Stimulated activated CD4-positive, alpha-beta T cell treated with anti-CD3 and anti-CD28 coated beads, Interleukin-2, amount 100 ng/mL, for 24 hours (primary cell): ENCODE results near the gene FBLIM1.
"Not testable (repeated sequence)": the region's sequence is repeated elsewhere in the genome, so short reads cannot be mapped to it uniquely, and the experiment has no call there.

ENCODE experiments used
- DNase-seq, 2 donors: peaks; one replicate each; pipeline ENCODE4 v3.0.0-alpha.2; 2020

FBLIM1 gene

DNA sequence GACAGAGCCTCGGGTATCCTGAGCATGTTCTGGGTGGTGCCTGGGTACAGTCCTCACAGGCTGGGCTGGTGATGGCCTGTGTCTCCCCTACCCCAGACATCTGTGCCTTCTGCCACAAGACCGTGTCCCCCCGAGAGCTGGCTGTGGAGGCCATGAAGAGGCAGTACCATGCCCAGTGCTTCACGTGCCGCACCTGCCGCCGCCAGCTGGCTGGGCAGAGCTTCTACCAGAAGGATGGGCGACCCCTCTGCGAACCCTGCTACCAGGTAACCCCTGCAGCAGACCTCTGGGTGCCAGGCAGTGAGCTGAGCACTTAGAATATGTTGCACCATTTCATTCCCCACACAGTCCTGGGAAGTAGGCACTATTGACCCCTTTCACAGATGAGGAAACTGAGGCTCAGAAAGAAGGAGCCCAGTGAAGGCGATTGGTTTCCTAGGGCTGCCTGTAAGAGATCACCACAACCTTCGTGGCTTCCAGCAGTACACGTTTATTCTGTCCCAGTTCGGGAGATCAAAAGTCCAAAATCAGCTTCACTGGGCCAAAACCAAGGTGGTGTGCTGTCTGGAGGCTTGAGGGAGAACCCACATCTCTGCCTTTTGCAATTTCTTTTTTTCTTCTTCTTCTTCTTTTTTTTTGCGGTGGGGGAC lies 11.8 kb downstream of the FBLIM1 start:
- DNase-seq: no peak

DNA sequence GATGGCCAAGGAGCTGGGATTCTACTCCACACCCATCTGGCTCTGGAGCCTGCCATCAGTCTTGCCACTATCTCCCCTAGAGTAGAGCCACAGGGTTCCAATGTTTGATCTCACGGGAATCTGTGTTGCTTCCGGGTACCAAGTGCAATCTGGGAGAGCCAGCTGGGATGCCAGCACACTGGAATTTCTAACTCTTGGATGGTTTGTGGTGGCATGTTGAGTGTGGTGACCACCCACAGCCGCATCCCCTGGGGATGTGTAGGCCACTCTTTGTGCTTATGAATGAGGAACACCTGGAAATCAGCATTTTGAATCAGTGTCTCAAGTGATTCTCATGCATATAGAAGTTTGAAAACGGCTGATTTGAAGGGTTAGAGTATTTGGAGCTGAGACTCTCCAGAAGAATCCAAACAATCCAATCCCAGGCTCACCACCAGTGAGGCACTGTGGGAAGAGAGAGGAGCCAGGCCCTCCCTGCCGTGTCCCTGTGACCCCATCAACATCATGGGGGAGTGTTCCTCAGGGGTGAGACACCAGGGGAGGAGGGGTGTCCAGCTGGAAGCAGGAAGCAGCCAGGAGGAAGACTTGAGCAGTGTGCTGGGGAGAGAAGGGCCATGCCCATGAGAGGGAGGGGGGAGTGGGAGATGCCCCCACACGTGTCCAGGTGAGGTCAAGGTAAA lies 13.4 kb downstream of the FBLIM1 start:
- no peak for DNase-seq

DNA sequence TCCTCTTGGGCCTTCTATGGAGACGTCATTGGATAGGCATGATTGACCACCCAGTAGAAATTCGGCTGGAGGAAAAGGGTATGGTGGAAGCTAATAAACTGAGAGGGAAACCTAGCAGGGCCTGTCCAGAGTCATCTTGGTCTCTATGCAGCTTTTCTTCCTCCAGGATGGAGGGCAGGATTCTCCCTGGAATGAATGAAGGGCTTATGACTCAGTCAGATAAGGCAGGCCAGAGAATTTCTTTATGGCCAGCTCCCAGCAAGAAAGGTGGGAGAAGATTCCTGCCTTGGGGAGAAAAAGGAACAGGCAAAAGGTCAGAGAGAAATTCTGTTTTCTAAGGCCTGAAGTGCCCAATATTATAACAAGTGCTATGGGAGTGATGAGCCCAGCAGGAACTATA lies 17.1 kb downstream of the FBLIM1 start:
- no peak for DNase-seq

DNA sequence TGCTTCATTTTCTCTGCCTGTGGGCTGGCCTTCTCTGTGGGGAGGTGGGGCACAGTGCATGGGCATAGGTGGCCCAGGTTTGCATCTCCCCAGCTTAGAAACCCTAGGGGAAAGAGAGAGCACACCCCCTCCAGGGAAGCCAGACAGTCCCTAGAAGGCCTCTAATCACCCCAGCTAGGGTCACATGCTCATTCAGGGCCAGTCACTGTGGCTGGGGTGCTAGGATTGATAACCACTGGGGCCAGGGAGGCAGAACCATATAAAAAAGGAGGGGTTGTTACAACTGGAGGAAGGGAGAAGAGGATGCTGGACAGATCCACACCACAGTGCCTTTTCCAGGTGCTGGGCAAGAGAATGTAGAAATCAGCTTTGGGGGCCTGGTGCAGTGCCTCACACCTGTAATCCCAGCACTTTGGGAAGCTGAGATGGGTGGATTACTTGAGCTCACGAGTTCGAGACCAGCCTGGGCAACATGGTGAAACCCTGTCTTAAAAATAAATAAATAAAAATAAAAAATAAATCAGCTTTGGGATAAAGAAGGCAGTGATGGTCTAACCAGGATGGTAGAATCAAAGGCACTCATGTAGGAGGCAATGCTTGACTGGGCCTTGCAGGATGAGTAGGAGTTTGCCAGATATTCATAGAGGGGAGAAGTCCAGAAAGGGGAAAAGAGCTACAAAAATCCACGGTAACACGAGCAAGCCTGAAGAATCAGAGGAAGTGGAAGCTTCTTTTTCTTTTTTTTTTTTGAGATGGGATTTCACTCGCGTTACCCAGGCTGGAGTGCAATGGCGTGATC lies 19.5 kb downstream of the FBLIM1 start:
- no peak for DNase-seq

- DNase-seq: no peak
These were observed 27.1 kb downstream of the FBLIM1 start for GRCh38 chr1:15785683-15786082.

- no peak for DNase-seq
These were observed 28.0 kb downstream of the FBLIM1 start for GRCh38 chr1:15786581-15786980.

DNA sequence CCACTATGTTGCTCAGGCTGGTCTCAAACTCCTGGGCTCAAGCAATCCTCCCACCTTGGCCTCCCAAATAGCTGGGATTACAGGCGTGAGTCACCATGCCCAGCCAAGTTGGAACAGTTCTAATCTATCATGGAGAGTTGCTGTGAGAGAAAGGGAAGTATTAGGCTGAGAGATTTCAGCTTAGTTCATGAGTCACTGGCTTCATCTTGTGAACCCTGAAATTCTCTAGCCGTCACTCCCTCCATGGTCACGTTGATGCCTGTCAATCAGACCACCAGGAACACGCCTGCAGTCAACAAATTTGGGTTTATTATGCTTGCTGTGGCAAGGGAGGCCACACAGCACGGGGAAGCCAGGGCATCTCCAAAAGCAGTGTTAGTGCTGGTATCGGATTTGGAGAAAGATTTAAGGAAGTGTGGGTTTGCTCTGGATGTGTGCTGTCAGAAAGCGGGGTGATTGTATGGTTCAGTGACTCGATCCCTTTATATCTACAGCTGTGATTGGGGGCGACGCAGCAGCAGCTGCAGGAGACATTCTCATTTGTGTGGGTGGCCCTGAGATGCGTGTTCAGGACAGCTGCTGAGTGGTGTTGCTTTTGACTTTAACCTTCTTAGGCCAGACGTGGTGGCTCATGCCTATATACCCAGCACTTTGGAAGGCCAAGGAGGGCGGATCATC lies 30.2 kb downstream of the FBLIM1 start:
- DNase-seq: no peak

DNA sequence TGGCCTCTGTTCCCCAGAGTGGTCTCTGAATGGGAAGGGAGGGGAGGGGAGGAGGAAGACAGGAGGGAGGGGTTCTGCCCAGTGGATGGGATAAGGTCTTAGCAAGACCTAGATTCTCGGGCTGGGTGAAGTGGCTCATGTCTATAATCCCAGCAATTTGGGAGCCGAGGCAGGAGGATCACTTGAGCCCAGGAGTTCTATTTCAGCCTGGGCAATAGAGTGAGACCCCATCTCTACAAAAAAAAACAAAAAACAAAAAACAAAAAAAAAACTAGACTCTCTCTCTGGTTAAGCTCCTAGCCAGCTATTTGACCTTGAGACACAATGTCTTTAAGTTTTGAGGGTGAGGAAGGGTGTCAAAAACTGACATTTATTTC lies 37.5 kb downstream of the FBLIM1 start:
- DNase-seq: no peak

DNA sequence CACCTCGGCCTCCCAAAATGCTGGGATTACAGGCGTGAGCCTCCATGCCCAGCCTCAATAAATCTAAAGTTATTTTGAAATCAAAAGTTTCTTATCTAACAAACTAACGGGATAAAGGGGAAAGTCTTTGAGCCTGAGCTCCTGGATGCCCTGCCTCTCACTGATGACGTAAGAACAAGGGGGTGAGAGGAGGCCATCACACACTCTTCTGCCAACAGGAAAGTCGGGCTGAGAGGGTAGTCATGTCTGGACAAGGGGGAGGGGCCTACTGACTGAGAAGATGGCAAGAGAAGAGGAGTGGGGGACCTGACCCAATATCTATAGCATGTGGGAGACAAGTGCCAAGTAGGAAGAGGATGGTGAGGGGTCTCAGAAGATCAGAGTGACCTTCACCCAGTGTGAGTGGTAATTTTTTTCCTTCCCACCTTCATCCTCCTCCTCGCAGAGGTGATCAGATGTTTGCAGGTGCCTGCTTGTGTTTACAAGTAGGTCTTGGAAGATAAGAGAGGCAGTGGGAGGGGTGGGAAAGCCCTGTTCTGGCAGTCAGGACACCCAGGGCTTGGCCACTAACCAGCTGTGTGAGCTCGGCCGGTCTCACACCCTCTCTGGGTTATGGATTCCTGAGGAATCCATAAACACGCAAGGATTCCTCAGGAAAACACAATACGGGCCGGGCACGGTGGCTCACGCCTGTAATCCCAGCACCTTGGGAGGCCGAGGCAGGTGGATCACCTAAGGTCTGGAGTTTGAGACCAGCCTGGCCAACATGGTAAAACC lies 39.2 kb downstream of the FBLIM1 start:
- no peak for DNase-seq

DNA sequence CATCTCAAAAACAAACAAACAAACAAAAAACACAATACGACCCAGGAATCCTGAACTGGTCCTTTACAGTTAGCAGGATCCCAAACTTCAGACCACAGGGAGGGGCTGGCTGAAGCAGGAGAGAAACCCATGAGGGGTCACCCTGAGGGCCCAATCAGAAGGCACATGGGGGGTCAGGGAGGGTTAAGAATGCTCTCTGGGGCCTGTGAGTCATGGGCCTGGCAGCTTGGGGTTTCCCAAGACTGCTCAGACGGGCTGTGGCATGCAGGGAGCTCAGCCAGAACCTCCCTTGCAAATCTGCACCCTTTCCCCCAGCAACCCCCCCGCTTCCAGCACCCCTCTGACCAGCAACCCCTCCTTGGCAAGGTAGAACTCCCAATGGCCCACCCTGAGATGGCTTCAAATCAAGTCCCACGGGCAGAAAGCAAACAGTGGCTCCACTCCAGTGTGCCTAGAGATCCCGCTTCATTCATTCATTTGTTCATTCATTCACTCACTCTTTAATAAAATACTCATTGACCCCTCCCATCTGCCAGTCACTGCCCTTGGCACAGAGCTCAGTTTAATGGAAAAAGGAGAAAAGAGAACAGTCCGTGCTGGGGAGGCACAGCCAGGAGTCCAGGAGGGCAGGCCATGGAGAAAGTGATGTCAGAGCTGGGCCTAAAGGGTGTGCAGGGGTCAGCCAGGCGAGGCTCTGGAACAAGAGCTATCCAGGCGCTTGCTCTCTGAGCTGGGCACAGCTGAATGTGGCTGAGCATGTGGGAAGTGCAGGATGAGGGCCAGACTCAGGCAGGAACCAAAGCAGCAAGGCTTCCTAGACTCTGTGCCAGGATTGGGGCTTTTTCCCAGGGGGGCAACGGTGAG lies 40.6 kb downstream of the FBLIM1 start:
- peak in 1 of 2 donors; percentile 20 for DNase-seq

DNA sequence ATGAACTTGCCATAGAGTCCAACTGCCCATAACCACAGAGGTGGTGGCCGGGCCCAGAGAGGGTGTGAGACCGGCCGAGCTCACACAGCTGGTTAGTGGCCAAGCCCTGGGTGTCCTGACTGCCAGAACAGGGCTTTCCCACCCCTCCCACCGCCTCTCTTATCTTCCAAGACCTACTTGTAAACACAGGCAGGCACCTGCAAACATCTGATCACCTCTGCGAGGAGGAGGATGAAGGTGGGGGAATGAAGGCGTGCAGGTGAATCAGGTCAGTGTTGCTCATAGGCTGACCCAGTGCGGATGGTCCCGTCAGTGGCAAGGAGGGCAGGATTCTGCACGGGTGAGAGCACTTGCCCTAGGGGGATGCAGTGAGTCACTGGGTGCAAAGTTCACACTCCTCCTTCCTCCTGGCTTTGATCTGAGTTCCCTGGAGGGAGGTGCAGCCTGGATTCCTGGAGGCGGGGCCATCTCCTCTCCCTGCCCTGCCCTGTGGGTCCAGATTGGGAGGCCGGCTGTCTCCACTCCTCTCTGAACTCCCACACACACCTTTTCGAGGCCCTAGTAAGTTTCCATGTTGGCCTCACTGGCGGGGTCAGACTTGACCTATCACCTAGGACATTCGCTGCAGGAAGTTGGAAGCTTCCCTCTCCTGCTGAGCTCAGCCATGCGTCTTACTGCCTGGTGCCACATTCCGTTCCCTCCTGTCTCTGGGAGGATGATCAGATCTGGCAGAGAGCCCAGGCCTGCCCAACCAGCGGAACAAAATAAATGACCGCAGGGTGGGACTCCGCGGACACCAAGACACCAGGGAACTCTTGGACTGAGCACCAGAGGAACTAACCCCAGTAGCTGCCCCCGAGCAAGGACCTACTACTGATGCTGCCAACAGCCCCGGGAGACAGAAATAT lies 41.6 kb downstream of the FBLIM1 start:
- no peak for DNase-seq

- no peak for DNase-seq
These were observed 43.8 kb downstream of the FBLIM1 start for GRCh38 chr1:15802234-15802965.

DNA sequence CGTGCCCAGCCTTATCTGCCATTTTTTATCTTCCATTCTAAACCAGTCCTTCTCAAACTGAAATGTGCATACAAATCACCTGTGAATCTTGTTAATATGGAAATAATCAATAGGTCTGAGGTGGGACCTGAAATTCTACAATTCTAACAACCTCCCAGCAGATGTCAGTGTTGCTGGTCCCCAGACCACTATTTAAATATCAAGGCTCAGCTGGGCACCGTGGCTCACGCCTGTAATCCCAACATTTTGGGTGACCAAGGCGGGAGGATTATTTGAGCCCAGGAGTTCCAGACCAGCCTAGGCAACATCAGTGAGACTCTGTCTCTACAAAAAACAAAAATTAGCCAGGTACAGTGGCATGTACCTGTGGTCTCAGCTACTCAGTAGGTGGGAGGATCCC lies 44.8 kb downstream of the FBLIM1 start:
- peak in 1 of 2 donors; percentile 13 for DNase-seq

- no peak for DNase-seq
These were observed 45.5 kb downstream of the FBLIM1 start for GRCh38 chr1:15804060-15804459.

DNA sequence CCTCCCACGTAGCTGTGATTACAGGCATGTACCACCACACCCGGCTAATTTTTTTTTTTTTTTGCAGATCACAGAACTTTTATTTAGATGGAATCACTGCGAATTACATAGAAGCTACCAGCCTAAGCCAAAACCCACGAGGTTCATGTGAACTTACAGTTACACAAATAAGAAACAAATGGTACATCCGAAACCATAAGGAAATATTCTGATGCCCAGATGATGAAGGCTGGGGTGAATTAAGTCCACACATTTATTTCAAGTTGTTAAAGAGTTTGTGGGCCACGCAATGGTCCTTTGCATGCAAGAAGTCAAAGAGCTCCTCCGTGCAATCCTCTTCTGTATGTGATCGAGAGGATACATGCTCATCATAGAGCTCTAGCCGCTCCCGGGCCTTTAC lies 48.5 kb downstream of the FBLIM1 start:
- no peak for DNase-seq

GRCh38 chr1:15807549-15807948 lies 49.0 kb downstream of the FBLIM1 start, which contains the start of gene UQCRHL:
Gene UQCRHL, minus strand, starts transcription at chr1:15807649. Its CDS starts 0 bp downstream, at chr1:15807649.
- not testable (repeated sequence) for DNase-seq

DNA sequence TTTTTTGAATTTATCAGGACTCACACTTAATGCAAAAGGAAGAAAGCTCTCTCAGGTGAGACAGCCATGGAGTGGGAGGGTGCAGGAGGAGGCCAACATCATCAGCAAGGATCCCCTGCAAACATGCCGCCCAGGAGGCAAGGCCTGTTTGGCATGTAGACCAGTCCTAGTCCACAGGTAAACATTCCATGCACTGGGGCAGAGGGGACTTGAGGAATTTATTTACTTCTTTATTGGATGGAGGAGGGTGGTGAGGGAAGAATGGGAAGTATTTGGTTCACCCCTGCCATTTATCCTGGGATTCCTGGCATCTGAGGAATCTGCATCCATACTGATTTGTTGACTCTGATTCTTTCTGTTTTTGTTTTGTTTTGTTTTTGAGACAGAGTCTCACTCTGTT lies 50.4 kb downstream of the FBLIM1 start:
- DNase-seq: no peak

DNA sequence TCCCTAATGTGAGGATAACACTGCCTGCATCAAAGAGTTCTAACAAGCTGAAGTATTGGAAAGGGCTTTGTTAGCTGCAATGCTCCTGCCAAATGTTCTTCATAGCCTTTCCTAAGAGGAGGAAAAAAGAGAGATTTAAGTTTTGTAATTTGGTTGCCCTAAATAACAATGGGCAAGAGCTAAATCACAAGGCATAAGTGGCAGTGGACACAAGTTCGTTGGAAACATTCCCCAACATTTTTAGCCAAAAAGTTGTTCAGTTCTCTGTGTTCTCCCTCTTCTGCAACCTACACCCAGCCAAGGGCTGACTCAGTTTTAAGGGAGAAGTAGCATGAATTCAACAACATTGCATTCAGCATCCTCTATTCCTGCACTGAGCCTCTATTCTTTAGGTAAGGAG lies 51.5 kb downstream of the FBLIM1 start:
- DNase-seq: no peak

GRCh38 chr1:15816674-15817073 lies 58.1 kb downstream of the FBLIM1 start:
- no peak for DNase-seq

DNA sequence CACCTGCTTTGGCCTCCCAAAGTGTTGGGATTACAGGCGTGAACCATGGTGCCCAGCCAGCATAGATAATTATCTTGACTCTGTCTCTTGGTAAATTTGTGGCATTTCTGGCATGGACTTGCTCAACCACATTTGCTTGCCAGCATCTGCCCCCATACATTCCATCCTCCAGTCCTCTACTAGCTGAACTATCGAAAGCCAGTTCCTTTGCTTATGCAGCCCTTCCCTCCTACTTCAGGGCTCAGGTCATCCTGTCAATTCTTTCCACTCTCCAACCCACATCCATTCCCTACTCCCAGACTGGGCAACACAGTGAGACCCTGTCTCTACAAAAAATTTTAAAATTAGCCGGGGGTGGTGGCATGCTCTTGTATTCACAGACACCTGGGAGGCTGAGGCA lies 61.9 kb downstream of the FBLIM1 start:
- DNase-seq: no peak
